Caco-2 (cell line): ENCODE results near the gene BCKDK. TPM values are rescaled to one million over a fixed set of nuclear protein-coding genes. Genes with fewer than 3 reads are reported as not detected.

Source experiments
- BruUV-seq: library from RNA; stranded (reverse); fragments of 400-500 nt; replicated peaks from 2 replicates; lab custom pipeline; 2021; lab: Mats Ljungman, UMichigan
- CTCF ChIA-PET: fragments of 300-600 bp; sonication (Branson Sonifier 250); formaldehyde crosslinking; loops from one replicate; lab custom pipeline; 2022; ENCODE audit warnings: antibody characterized with exemption; lab: Charles Lee
- POLR2A ChIA-PET: fragments of 300-600 bp; sonication (Branson Sonifier 250); formaldehyde crosslinking; loops from one replicate; lab custom pipeline; 2022; ENCODE audit warnings: antibody characterized with exemption; lab: Charles Lee
- DNase-seq, 2 experiments: peaks; one replicate each; pipeline versions ENCODE4 v3.0.0 to v3.0.0-alpha.2; 2020 to 2022
- H3K27me3 ChIP-seq: replicated peaks from 2 replicates; pipeline ENCODE4 v1.6.0; 2011; ENCODE audit warnings: low read length; ENCODE audit not compliant: control insufficient read depth, insufficient read depth
- H3K36me3 ChIP-seq: 2 replicates; pipeline ENCODE4 v1.5.1; 2011; ENCODE audit warnings: low read length; ENCODE audit not compliant: control insufficient read depth, insufficient read depth
- H3K4me1 ChIP-seq: fragments of 250-450 bp; sonication (Bioruptor Pico); 2 replicates; pipeline ENCODE4 v1.5.1; 2020; ENCODE audit warnings: mild to moderate bottlenecking
- H3K4me3 ChIP-seq: 2 replicates; pipeline ENCODE4 v1.5.1; 2011; ENCODE audit warnings: low read depth, mild to moderate bottlenecking, control low read depth, low read length
- H3K9me3 ChIP-seq: fragments of 250-450 bp; sonication (Bioruptor Pico); 2 replicates; pipeline ENCODE4 v1.5.1; 2020; ENCODE audit warnings: mild to moderate bottlenecking, moderate library complexity
- H3K27ac Mint-ChIP-seq: one replicate; pipeline ENCODE4 v1.8.0; 2022; ENCODE audit warnings: mixed read lengths; ENCODE audit not compliant: unreplicated experiment
- H3K27me3 Mint-ChIP-seq: one replicate; pipeline ENCODE4 v1.8.0; 2022; ENCODE audit warnings: mixed read lengths; ENCODE audit not compliant: insufficient read depth, unreplicated experiment
- H3K36me3 Mint-ChIP-seq: one replicate; pipeline ENCODE4 v1.8.0; 2022; ENCODE audit warnings: mild to moderate bottlenecking, mixed read lengths; ENCODE audit not compliant: insufficient read depth, unreplicated experiment
- H3K4me1 Mint-ChIP-seq: one replicate; pipeline ENCODE4 v1.8.0; 2022; ENCODE audit warnings: low read depth, mixed read lengths; ENCODE audit not compliant: unreplicated experiment
- H3K4me3 Mint-ChIP-seq: one replicate; pipeline ENCODE4 v1.8.0; 2022; ENCODE audit warnings: mild to moderate bottlenecking, moderate library complexity, mixed read lengths; ENCODE audit not compliant: unreplicated experiment
- H3K9me3 Mint-ChIP-seq: one replicate; pipeline ENCODE4 v1.8.0; 2022; ENCODE audit warnings: mixed read lengths; ENCODE audit not compliant: unreplicated experiment
- intact Hi-C: fragments of 100-400 bp; cut with micrococcal nuclease; formaldehyde crosslinking; loops from one replicate; pipeline ENCODE4 v1.10.0; 2022; ENCODE audit not compliant: unreplicated experiment
- total RNA-seq: library from RNA; stranded (reverse); gene quantifications from 2 replicates; pipeline ENCODE4 v1.2.3, GENCODE V29; 2022
- TF ChIP-seq, protein P1 (sequence below), 2 experiments: fragments of 200-600 bp in 1 of 2; IDR thresholded peaks; 1 replicate in 1 of 2; 2 replicates in 1 of 2; pipeline versions ENCODE4 v1.5.1 to v1.8.0; 2011 to 2022; ENCODE audit warnings: antibody characterized with exemption in 1 of 2, control low read depth in 1 of 2, inconsistent platforms in 1 of 2, low read depth in 1 of 2, low read length in 1 of 2, mild to moderate bottlenecking in 1 of 2, moderate library complexity in 1 of 2; ENCODE audit not compliant: insufficient read depth in 1 of 2, severe bottlenecking in 1 of 2, unreplicated experiment in 1 of 2

Gene BCKDK
- total RNA-seq, 1 experiment from 2014 or later: 34.1 TPM

GRCh38 chr16:31072540-31073141 is 35.5 kb upstream of the BCKDK start:
- ChIA-PET POLR2A (interaction anchor here (1.2 to 2.2 kb wide), 2 partner anchors 45 to 69 kb away, joined by 5 to 22 read pairs; partner anchors contain the start of gene KAT8), CTCF (interaction anchor here (0.6 kb wide), 1 partner anchor 69 kb away, joined by 3 read pairs; no protein-coding TSS in a partner anchor)
- Histone ChIP-seq H3K9me3 (no peaks in the 10 kb centered on the region), H3K36me3 (no peaks in the 10 kb centered on the region; the same call in 1 of the 2 replicates), H3K4me3 (peak overlapping the region; percentile 79), H3K4me1 (peaks cover 9% of the 10 kb centered on the region; the same call in 1 of the 2 replicates), H3K27me3 (no peaks in the 10 kb centered on the region)
- DNase-seq: no peak
- Mint-ChIP-seq H3K4me3 (peak overlapping the region; percentile 84), H3K9me3 (no peaks in the 10 kb centered on the region), H3K27me3 (no peaks in the 10 kb centered on the region), H3K27ac (peak overlapping the region; percentile 58), H3K36me3 (no peaks in the 10 kb centered on the region), H3K4me1 (peaks cover 7% of the 10 kb centered on the region)
- intact Hi-C loops: no loop called here
- TSS peak; percentile 58 for BruUV-seq
- TF ChIP-seq, protein P1, sequence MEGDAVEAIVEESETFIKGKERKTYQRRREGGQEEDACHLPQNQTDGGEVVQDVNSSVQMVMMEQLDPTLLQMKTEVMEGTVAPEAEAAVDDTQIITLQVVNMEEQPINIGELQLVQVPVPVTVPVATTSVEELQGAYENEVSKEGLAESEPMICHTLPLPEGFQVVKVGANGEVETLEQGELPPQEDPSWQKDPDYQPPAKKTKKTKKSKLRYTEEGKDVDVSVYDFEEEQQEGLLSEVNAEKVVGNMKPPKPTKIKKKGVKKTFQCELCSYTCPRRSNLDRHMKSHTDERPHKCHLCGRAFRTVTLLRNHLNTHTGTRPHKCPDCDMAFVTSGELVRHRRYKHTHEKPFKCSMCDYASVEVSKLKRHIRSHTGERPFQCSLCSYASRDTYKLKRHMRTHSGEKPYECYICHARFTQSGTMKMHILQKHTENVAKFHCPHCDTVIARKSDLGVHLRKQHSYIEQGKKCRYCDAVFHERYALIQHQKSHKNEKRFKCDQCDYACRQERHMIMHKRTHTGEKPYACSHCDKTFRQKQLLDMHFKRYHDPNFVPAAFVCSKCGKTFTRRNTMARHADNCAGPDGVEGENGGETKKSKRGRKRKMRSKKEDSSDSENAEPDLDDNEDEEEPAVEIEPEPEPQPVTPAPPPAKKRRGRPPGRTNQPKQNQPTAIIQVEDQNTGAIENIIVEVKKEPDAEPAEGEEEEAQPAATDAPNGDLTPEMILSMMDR (IDR thresholded peaks at IDR 0.05; ENCODE audit: insufficient read depth in 1 of 2, low read depth in 1 of 2, low read length in 1 of 2, severe bottlenecking in 1 of 2, unreplicated experiment in 1 of 2): no peak

GRCh38 chr16:31073142-31073969 is 34.8 kb upstream of the BCKDK start:
- Histone ChIP-seq H3K36me3 (peaks cover 2% of the 10 kb centered on the region), H3K4me1 (peaks cover 9% of the 10 kb centered on the region; the same call in 1 of the 2 replicates), H3K9me3 (no peaks in the 10 kb centered on the region), H3K27me3 (no peaks in the 10 kb centered on the region), H3K4me3 (peak overlapping the region; percentile 79)
- Mint-ChIP-seq H3K9me3 (no peaks in the 10 kb centered on the region), H3K4me1 (peaks cover 7% of the 10 kb centered on the region), H3K36me3 (no peaks in the 10 kb centered on the region), H3K4me3 (peak overlapping the region; percentile 84), H3K27ac (peak overlapping the region; percentile 58), H3K27me3 (no peaks in the 10 kb centered on the region)
- intact Hi-C loops: no loop called here
- DNase-seq: peak; percentile 91
- ChIA-PET CTCF (interaction anchor here (0.6 to 2.0 kb wide), 7 partner anchors 20 to 385 kb away, joined by 3 to 14 read pairs (median 4); no protein-coding TSS in a partner anchor), POLR2A (interaction anchor here (0.6 to 2.2 kb wide), 10 partner anchors 40 to 800 kb away, joined by 3 to 34 read pairs (median 5); partner anchors contain the start of genes FUS, KAT8, PRSS8 and STX4)
- BruUV-seq: no TSS peak
- TF ChIP-seq, protein P1 (IDR thresholded peaks at IDR 0.05; ENCODE audit: insufficient read depth in 1 of 2, low read depth in 1 of 2, low read length in 1 of 2, severe bottlenecking in 1 of 2, unreplicated experiment in 1 of 2): no peak
